HG03060 (cell line): ENCODE results near the gene POLR2A.
"Not testable (repeated sequence)": the region's sequence is repeated elsewhere in the genome, so short reads cannot be mapped to it uniquely, and the experiment has no call there.

Experiments
- ATAC-seq: cut with Tn5 transposase; IDR thresholded peaks from one replicate; pipeline ENCODE4 v1.9.1; 2021; ENCODE audit warnings: low read depth, moderate number of reproducible peaks; ENCODE audit not compliant: unreplicated experiment

POLR2A gene

GRCh38 chr17:7459961-7460545 lies 24.1 kb upstream of the POLR2A start:
- ATAC-seq: no peak

GRCh38 chr17:7460850-7461660 lies 23.1 kb upstream of the POLR2A start:
- ATAC-seq: no peak

GRCh38 chr17:7462474-7463371 lies 21.4 kb upstream of the POLR2A start:
- ATAC-seq: no peak

- ATAC-seq: no peak
Measured at GRCh38 chr17:7463372-7463846, 20.8 kb upstream of the POLR2A start.

GRCh38 chr17:7464081-7464480 lies 20.1 kb upstream of the POLR2A start:
- no peak for ATAC-seq

- no peak for ATAC-seq
Measured at GRCh38 chr17:7465597-7466275, 18.4 kb upstream of the POLR2A start.

GRCh38 chr17:7466318-7466638 lies 17.9 kb upstream of the POLR2A start:
- ATAC-seq: no peak

GRCh38 chr17:7466639-7467341 lies 17.4 kb upstream of the POLR2A start:
- ATAC-seq: no peak

- no peak for ATAC-seq
Measured at GRCh38 chr17:7467498-7467897, 16.7 kb upstream of the POLR2A start.

- no peak for ATAC-seq
Measured at GRCh38 chr17:7468290-7468689, 15.9 kb upstream of the POLR2A start.

- no peak for ATAC-seq
Measured at GRCh38 chr17:7468804-7469389, 15.3 kb upstream of the POLR2A start.

- not testable (repeated sequence) for ATAC-seq
Measured at GRCh38 chr17:7469843-7470242, 14.3 kb upstream of the POLR2A start.

GRCh38 chr17:7470457-7470973 lies 13.7 kb upstream of the POLR2A start:
- ATAC-seq: not testable (repeated sequence)

- ATAC-seq: no peak
Measured at GRCh38 chr17:7471729-7472128, 12.4 kb upstream of the POLR2A start.

- not testable (repeated sequence) for ATAC-seq
Measured at GRCh38 chr17:7474767-7475166, 9.4 kb upstream of the POLR2A start.

GRCh38 chr17:7475764-7476422 lies 8.3 kb upstream of the POLR2A start:
- ATAC-seq: no peak

GRCh38 chr17:7476494-7476893 lies 7.7 kb upstream of the POLR2A start:
- no peak for ATAC-seq

- ATAC-seq: no peak
Measured at GRCh38 chr17:7476951-7477350, 7.2 kb upstream of the POLR2A start.
